Eye (tissue), 1 donor: Measurements from ENCODE around the gene UNC45A.
A peak's percentile ranks its signal among the peaks of the same experiment; 100 is the strongest.

Source experiments
- DNase-seq: peaks from one replicate; pipeline ENCODE4 v3.0.0-alpha.2; 2015

Gene UNC45A

GRCh38 chr15:90967206-90967605 is 32.1 kb downstream of the UNC45A start:
- no peak for DNase-seq

GRCh38 chr15:90968434-90968833 is 33.3 kb downstream of the UNC45A start:
- DNase-seq = no peak

- no peak for DNase-seq
These were observed 35.2 kb downstream of the UNC45A start for GRCh38 chr15:90970274-90970673.

- DNase-seq = no peak
These were observed 37.0 kb downstream of the UNC45A start for GRCh38 chr15:90972133-90972532.

DNA sequence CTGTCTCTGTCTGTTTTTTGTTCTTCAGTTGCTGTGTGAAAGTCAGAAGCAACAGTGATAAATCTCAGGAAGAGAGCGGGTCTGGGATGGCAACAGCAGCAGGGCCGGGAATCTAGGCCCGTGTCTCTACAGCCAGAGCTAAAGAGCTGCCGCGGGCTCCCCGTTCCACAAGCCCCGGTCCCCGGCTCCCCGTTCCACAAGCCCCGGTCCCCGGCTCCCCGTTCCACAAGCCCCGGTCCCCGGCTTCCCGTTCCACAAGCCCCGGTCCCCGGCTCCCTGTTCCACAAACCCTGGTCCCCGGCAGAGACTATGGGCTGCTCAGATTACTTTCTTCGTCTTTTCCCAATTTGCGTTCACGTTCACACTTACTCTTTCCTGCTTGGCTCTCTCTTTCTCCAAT is 39.1 kb downstream of the UNC45A start:
- DNase-seq = no peak

DNA sequence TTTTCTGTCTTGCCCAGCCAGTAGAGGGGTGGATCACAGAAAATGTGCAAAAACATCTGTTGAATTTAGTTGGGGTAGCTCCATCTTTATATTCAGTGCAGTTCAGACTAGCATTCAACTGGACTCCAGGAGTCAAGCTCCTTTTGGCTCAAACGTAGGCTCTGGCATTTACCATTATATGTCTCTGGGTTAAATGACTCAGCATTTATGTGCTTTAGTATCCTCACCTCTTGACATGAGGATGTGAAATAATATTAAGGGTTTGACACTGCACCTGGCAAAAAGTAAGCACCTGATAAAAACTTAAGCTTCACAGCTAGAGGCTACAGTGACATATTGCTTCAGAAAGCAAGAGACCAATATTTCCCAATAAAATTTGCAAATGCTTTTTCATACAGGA is 44.5 kb downstream of the UNC45A start:
- no peak for DNase-seq

GRCh38 chr15:90981681-90982080 is 46.6 kb downstream of the UNC45A start:
- DNase-seq = no peak

DNA sequence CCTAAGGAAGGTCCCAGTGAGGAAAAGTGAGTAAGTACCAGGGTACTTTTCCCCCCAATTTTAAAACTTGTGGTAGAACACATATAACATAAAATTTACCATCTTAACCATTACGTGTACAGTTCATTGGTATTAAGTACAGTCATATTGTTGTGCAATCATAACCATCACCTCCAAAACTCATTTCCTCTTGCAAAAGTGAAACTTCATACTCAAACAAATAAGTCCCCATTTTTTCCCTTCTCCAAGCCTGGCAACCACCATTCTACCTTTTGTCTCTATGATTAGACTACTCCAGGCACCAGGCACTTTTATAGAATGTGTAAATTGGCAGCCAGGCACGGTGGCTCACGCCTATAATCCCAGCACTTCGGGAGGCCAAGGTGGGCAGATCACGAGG is 47.0 kb downstream of the UNC45A start:
- DNase-seq = no peak

DNA sequence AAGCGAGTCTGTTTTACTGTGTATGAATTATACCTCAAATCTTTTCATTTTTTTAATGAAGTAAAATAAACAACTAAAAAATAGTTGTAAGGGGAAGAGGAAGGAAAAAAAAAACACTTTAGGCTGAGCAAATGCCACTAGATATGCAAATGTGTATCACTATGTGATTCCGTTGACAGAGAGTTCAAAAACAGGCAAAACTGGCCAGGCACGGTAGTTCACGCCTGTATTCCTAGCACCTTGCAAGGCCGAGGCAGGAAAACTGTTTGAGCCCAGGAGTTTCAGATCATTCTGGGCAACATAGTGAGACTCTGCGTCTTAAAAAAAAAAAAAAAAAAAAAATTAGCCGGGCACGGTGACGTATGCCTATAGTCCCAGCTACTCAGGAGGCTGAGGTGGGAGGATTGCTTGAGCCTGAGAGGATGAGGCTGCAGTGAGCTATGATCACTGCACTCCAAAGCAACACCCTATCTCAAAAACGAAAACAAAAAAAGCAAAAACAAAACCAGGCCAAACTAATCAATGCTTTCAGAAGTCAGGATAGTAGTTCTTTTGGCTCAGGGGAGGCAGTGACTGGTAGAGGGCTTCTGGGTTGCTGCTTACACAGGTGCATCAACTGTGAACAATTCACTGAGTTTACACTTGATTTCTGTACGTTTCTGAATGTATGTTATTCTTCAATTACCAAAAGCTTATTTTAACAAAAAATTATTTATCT is 51.9 kb downstream of the UNC45A start:
- DNase-seq = no peak

DNA sequence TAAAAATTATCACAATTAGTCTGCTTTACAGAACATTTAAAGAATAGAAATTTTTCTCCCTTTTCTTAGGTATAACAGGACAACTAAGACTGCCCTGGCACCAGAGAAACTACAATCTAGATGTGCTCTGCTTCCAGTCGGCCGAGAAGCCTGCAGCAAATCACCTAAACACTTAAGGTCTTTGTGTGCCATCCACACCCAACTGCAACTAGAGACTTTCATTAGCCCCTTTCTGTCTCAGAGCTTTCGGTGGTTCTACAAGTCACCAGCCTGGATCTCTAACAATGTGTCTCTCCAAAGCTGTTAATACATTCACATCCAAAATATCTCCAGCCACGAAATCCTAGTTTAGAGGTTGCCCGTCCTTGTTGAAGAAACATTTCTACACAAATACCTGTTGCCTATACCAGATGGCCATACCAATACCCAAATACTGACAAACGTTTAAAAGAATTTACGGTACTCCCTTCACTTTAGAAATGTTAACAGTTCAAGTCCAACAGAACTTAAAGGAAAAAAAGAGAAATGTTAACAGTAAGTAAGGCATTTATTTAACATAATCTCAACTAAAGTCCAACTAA is 52.6 kb downstream of the UNC45A start:
- DNase-seq = no peak

DNA sequence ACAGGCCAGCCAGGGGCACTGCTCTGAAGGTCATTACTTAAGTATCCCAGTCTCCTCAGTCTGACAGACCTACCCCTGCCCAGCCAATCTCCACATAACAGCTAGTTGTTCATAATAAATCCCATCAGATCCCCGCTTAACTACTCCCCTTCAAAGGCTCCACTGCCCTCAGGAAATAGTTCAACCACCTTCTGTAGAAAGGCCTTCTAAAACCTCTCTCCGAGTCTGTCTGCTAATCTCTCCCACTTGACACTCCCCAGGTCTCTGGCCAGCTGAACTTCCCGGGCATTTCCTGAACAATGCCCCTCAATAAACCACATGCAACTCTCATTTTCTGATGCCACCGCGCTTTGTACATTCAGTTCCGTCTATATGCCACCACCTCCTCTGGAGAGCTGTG is 53.2 kb downstream of the UNC45A start:
- no peak for DNase-seq

DNA sequence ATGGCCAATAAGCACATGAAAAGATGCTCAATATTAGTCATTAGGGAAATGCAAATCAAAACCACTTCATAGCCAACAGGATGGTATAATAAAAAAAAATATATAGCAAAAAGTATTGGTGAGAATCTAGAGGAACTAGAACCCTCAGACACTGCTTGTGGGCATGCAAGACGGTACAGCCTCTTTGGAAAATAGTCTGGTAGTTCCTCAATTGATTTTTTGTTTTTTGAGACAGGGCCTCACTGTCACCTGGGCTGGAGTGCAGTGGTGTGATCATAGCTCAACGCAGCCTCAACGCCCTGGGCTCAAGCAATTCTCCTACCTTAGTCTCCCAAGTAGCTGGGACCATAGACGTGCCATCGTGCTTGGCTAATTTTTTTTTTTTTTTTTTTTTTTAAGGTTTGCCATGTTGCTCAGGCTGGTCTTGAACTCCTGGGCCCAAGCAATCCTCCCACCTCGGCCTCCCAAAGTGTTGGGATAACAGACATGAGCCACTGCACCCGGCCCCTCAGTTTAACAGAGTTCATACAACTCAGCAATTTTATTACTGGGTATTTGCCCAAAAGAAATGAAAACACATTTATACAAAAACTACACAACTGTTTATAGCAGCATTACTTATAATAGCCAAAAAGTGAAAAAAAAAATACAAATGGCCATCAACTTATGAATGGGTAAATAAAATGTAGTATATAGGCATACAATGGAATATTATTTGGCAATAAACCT is 54.1 kb downstream of the UNC45A start:
- DNase-seq = no peak

DNA sequence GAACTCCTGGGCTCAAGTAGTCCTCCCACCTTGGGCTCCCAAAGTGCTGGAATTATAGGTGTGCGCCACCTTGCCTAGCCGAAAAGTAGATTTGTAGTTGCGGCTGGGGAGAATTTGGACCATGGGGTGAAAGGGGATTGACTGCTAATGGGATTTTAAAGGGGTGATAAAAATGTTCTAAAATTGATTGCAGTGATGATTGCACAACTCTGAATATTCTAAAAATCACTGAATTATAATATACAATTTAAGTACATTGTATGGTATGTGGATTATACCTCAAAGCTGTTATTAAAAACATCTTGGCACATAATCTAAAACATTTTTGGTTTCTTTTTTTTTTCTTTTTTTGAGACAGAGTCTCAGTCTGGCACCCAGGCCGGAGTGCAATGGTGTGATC is 55.4 kb downstream of the UNC45A start:
- no peak for DNase-seq

DNA sequence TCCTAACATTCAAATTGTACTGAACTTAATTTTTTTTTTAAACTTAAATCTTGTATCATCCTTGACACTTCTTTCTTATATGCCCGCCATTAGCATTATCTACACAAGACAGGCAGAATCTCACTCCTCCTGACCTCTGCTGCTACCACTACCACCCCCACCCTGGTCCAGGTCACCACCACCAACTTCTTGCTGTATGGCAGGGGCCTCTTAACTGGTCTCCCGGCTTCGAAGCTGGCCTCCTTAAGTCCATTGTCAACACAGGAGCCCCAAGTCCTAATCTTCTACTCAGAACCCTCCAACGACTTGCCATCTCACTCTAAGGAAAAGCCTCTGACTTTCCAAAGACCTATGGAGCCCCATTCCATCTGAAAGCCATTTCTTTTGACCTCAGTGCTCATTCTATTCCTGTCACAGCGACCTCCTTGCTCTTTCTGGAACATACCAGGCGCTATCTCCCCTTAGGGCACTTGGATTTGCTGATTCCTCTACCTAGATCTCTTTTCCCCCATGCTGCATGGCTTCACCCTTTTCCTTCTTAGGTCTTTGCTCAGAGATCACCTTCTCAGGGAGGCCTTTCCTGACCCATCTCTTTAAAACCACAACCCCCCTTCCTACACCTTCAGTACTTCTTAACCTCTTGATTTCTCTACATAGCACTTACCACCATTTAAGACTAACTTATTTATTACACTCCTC is 56.7 kb downstream of the UNC45A start:
- no peak for DNase-seq

DNA sequence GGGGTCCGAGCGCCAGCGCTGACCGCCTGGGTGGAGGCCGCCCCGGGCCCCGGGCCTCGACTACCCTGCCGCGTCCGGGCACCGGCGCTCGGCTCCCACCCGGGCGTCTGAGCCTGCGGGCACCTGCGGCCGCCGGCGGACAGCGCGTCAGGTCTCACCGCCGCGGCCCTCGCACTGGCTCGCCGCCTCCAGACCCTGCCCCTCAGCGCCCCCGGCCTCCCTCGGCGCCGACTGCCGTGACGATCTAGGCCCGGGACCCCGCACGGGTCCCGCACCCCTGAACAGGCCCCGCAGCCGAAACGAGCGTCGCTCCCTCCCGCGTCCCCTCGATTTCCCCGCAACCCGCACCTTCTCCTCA is 59.0 kb downstream of the UNC45A start:
- DNase-seq = no peak

DNA sequence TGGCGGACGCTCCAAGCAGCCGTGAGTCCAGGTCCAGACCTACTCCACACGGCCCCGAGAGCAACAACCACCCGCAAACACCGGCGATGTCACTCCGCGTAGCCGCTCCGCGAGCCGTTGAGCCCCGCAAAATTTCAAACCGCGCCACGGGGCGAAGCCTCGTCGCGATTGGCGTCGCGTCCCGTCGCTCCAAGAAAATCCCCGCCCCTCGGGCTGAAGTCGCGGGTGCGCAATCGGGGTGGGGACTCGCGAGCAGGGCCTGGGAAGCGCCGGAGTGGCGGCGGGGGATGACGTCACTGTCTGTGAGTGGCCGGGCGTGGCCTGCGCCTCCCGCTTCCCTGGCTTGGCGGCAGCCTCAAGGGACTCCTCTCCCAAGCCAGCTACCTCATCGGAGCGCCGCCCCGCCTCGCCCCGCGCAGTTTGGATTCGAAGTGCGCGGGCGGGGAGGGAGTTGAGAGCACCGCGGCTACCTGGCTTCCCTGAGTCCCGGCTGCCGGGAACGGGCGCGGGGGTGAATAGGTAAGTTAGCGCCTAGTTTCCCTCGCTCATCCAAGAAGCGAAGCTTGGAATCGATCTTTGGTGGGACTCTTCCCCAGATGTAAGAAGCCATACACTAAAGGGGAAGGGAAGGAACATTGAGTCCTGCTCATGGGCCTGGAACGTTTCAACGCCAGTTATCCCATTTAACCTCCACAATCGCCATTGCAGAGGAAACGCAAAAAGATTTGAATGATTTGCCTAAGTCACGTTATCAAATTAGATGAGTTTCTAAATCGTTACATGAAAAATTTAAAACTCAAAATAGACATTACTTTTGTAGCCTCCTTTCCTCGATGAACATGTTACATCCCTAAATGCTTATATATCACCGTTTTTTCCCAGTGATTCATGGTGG is 59.6 kb downstream of the UNC45A start, which contains the start of gene PRC1:
TSS of gene PRC1 (minus strand) at position 119 of the 895 bp plus-strand sequence. CDS start at position 1, 118 bp downstream.
- peak; percentile 99 for DNase-seq

- DNase-seq = no peak
These were observed 63.7 kb downstream of the UNC45A start for GRCh38 chr15:90998737-90999136.

- no peak for DNase-seq
These were observed 66.1 kb downstream of the UNC45A start for GRCh38 chr15:91001209-91001608.
